Tibial nerve (tissue), 4 donors: Measurements from ENCODE around the gene TMEM61. TPM values are rescaled to one million over a fixed set of nuclear protein-coding genes. Genes with fewer than 3 reads are reported as not detected.
"Not testable (repeated sequence)": the region's sequence is repeated elsewhere in the genome, so short reads cannot be mapped to it uniquely, and the experiment has no call there.

ENCODE experiments used
- DNase-seq, 2 donors: peaks; one replicate each; pipeline ENCODE4 v3.0.0-alpha.2; 2019; ENCODE audit warnings: low spot score in 2 of 2
- H3K27ac ChIP-seq, 4 donors: fragments of 200-600 bp; sonication (generic) in 3 of 4; one replicate each; pipeline ENCODE4 v1.5.1; 2017 to 2019; ENCODE audit warnings: mild to moderate bottlenecking in 1 of 4
- H3K27me3 ChIP-seq, 2 donors: fragments of 200-600 bp; sonication (generic) in 1 of 2; one replicate each; pipeline versions ENCODE4 v1.5.1 to v1.6.0; 2017 to 2019
- H3K36me3 ChIP-seq, 3 donors: fragments of 200-600 bp; sonication (generic); one replicate each; pipeline ENCODE4 v1.5.1; 2018 to 2019
- H3K4me1 ChIP-seq, 4 donors: fragments of 200-600 bp; sonication (generic) in 3 of 4; one replicate each; pipeline ENCODE4 v1.5.1; 2017 to 2019
- H3K4me3 ChIP-seq, 4 donors: fragments of 200-600 bp; sonication (generic) in 3 of 4; one replicate each; pipeline ENCODE4 v1.5.1; 2017 to 2019; ENCODE audit warnings: mild to moderate bottlenecking in 1 of 4, moderate library complexity in 1 of 4
- H3K9me3 ChIP-seq, 4 donors: fragments of 200-600 bp; sonication (generic) in 3 of 4; one replicate each; pipeline ENCODE4 v1.5.1; 2017 to 2019
- CTCF ChIP-seq, 5 experiments: fragments of 200-600 bp in 3 of 5; fragments of 450-650 bp in 2 of 5; sonication (generic) in 3 of 5; IDR thresholded peaks; one replicate each; pipeline ENCODE4 v1.5.1; 2016 to 2019; ENCODE audit warnings: antibody characterized with exemption in 5 of 5, mild to moderate bottlenecking in 3 of 5, moderate library complexity in 2 of 5
- EP300 ChIP-seq, 2 donors: sonication (generic); formaldehyde crosslinking; IDR thresholded peaks; one replicate each; pipeline ENCODE4 v1.6.1; 2017; ENCODE audit warnings: antibody characterized with exemption in 2 of 2, mild to moderate bottlenecking in 1 of 2
- POLR2A ChIP-seq, 2 donors: fragments of 450-650 bp; IDR thresholded peaks; one replicate each; pipeline ENCODE4 v1.6.1; 2017; ENCODE audit warnings: antibody characterized with exemption in 2 of 2, mild to moderate bottlenecking in 2 of 2, moderate library complexity in 2 of 2
- WGBS, 2 donors: methylation state at CpG; one replicate each; pipeline ENCODE4 v1.1.5; 2018; 5-methylcytosine and 5-hydroxymethylcytosine counted together
- total RNA-seq, 4 donors: library from RNA; depleted of rRNA; stranded (reverse); fragments of >200 nt; gene quantifications; one replicate each; pipeline ENCODE4 v1.1.0, GENCODE V29; 2016

The TMEM61 gene
- total RNA-seq, 4 donors from 2014 or later: 0.84 TPM; not detected in 3

- 67 to 77% methylated on average over 3 of the region's 3 CpGs for WGBS, 2 donors
- TF ChIP-seq EP300 (IDR thresholded peaks at IDR 0.05) (no peak), CTCF (IDR thresholded peaks at IDR 0.05) (no peak), POLR2A (IDR thresholded peaks at IDR 0.05) (no peak)
- Histone ChIP-seq H3K36me3 (no peaks in the 10 kb centered on the region), H3K9me3 (peaks cover 0 to 8% (median 0%) of the 10 kb centered on the region in 4 donors), H3K4me3 (no peak overlapping the region), H3K27me3 (no peaks in the 10 kb centered on the region), H3K27ac (no peak overlapping the region), H3K4me1 (peaks cover 0 to 17% (median 7%) of the 10 kb centered on the region in 4 donors)
- DNase-seq: no peak
Observed at GRCh38 chr1:54953846-54954245, 26.6 kb upstream of the TMEM61 start.

GRCh38 chr1:54955359-54955758, 25.1 kb upstream of the TMEM61 start:
- H3K27me3 ChIP-seq: no peaks in the 10 kb centered on the region
- H3K4me1 ChIP-seq: peaks cover 0 to 11% (median 3%) of the 10 kb centered on the region in 4 donors
- H3K36me3 ChIP-seq: no peaks in the 10 kb centered on the region
- 68 to 69% methylated on average over 1 of the region's 1 CpG for WGBS, 2 donors
- no peak overlapping the region for H3K27ac ChIP-seq
- DNase-seq: no peak
- no peak overlapping the region for H3K4me3 ChIP-seq
- peaks cover 0 to 14% (median 0%) of the 10 kb centered on the region in 4 donors for H3K9me3 ChIP-seq
- no peak for TF ChIP-seq EP300 (IDR thresholded peaks at IDR 0.05)
- no peak for TF ChIP-seq CTCF (IDR thresholded peaks at IDR 0.05)

- no peaks in the 10 kb centered on the region for H3K36me3 ChIP-seq
- H3K27ac ChIP-seq: no peak overlapping the region
- 79 to 81% methylated on average over 4 of the region's 4 CpGs for WGBS, 2 donors
- H3K4me3 ChIP-seq: no peak overlapping the region
- no peak for DNase-seq
- peaks cover 0 to 14% (median 0%) of the 10 kb centered on the region in 4 donors for H3K9me3 ChIP-seq
- no peaks in the 10 kb centered on the region for H3K27me3 ChIP-seq
- no peaks in the 10 kb centered on the region for H3K4me1 ChIP-seq
- TF ChIP-seq EP300 (IDR thresholded peaks at IDR 0.05) (no peak), POLR2A (IDR thresholded peaks at IDR 0.05) (no peak), CTCF (IDR thresholded peaks at IDR 0.05) (no peak)
Observed at GRCh38 chr1:54956726-54957125, 23.7 kb upstream of the TMEM61 start.

- no peaks in the 10 kb centered on the region for H3K4me1 ChIP-seq
- H3K27ac ChIP-seq: no peak overlapping the region
- H3K27me3 ChIP-seq: no peaks in the 10 kb centered on the region
- no peak for DNase-seq
- H3K4me3 ChIP-seq: no peak overlapping the region
- peaks cover 0 to 14% (median 0%) of the 10 kb centered on the region in 4 donors for H3K9me3 ChIP-seq
- no peaks in the 10 kb centered on the region for H3K36me3 ChIP-seq
- TF ChIP-seq EP300 (IDR thresholded peaks at IDR 0.05): no peak
- TF ChIP-seq POLR2A (IDR thresholded peaks at IDR 0.05): no peak
- no peak for TF ChIP-seq CTCF (IDR thresholded peaks at IDR 0.05)
- WGBS, 2 donors: 73 to 79% methylated on average over 3 of the region's 3 CpGs
Observed at GRCh38 chr1:54959241-54959640, 21.2 kb upstream of the TMEM61 start.

- H3K4me1 ChIP-seq: no peaks in the 10 kb centered on the region
- no peak overlapping the region for H3K4me3 ChIP-seq
- H3K27ac ChIP-seq: no peak overlapping the region
- no peaks in the 10 kb centered on the region for H3K36me3 ChIP-seq
- no peak for DNase-seq
- TF ChIP-seq EP300 (IDR thresholded peaks at IDR 0.05) (no peak), POLR2A (IDR thresholded peaks at IDR 0.05) (no peak), CTCF (IDR thresholded peaks at IDR 0.05) (no peak)
- no peaks in the 10 kb centered on the region for H3K27me3 ChIP-seq
- WGBS, 2 donors: 63 to 64% methylated on average over 4 of the region's 4 CpGs
- H3K9me3 ChIP-seq: peaks cover 0 to 10% (median 0%) of the 10 kb centered on the region in 4 donors
Observed at GRCh38 chr1:54962612-54963395, 17.6 kb upstream of the TMEM61 start.

GRCh38 chr1:54963829-54964228, 16.6 kb upstream of the TMEM61 start:
- 89 to 92% methylated on average over 5 of the region's 5 CpGs for WGBS, 2 donors
- DNase-seq, H3K4me3 ChIP-seq, H3K27ac ChIP-seq, H3K4me1 ChIP-seq, H3K36me3 ChIP-seq, H3K9me3 ChIP-seq, H3K27me3 ChIP-seq: not testable (repeated sequence)
